Panc1 (cell line): ENCODE data around the gene FES. TPM values are rescaled to one million over a fixed set of nuclear protein-coding genes. Genes with fewer than 3 reads are reported as not detected.
A peak's percentile ranks its signal among the peaks of the same experiment; 100 is the strongest.

Source experiments
- ATAC-seq: fragments of 200-7000 bp; cut with Tn5 transposase; 2 replicates; pipeline ENCODE4 v1.9.1; 2020; ENCODE audit warnings: mild to moderate bottlenecking, moderate library complexity
- BruUV-seq: library from RNA; stranded (reverse); fragments of 400-500 nt; replicated peaks from 2 replicates; lab custom pipeline; 2021; lab: Mats Ljungman, UMichigan
- CTCF ChIA-PET: fragments of 300-600 bp; sonication (Branson Sonifier 250); formaldehyde crosslinking; loops from one replicate; lab custom pipeline; 2022; ENCODE audit warnings: antibody characterized with exemption; lab: Charles Lee
- POLR2A ChIA-PET: fragments of 300-600 bp; sonication (Branson Sonifier 250); formaldehyde crosslinking; loops from one replicate; lab custom pipeline; 2022; ENCODE audit warnings: antibody characterized with exemption; lab: Charles Lee
- DNase-seq: peaks from one replicate; pipeline ENCODE4 v3.0.0-alpha.2; 2010; ENCODE audit warnings: low read depth, low spot score
- H3K27ac ChIP-seq: 2 replicates; pipeline ENCODE4 v1.5.1; 2011; ENCODE audit warnings: mild to moderate bottlenecking, low read length, inconsistent platforms
- H3K27me3 ChIP-seq: fragments of 200-500 bp; sonication (Bioruptor generic); 2 replicates; pipeline ENCODE4 v1.6.0; 2014; ENCODE audit warnings: low read length, inconsistent platforms; ENCODE audit not compliant: control insufficient read depth, insufficient read depth
- H3K36me3 ChIP-seq: fragments of 200-500 bp; sonication (Bioruptor generic); 2 replicates; pipeline ENCODE4 v1.5.1; 2014; ENCODE audit warnings: inconsistent platforms, mild to moderate bottlenecking, low read length, moderate library complexity; ENCODE audit not compliant: control insufficient read depth, insufficient read depth
- H3K4me1 ChIP-seq: 2 replicates; pipeline ENCODE4 v1.5.1; 2011; ENCODE audit warnings: inconsistent platforms, mild to moderate bottlenecking, low read length, moderate library complexity; ENCODE audit not compliant: control insufficient read depth, insufficient read depth
- H3K4me3 ChIP-seq, 2 experiments: 2 replicates each; pipeline ENCODE4 v1.5.1; 2011 to 2012; ENCODE audit warnings: low read depth in 2 of 2, low read length in 2 of 2, mild to moderate bottlenecking in 2 of 2, inconsistent platforms in 1 of 2, moderate library complexity in 1 of 2
- H3K9me3 ChIP-seq: fragments of 200-500 bp; sonication (Bioruptor generic); 2 replicates; pipeline ENCODE4 v1.5.1; 2014; ENCODE audit warnings: low read depth, mild to moderate bottlenecking, inconsistent platforms, low read length, moderate library complexity; ENCODE audit not compliant: control insufficient read depth, insufficient read depth
- POLR2AphosphoS5 ChIP-seq: IDR thresholded peaks from 2 replicates; pipeline ENCODE4 v1.6.1; 2012; ENCODE audit warnings: mild to moderate bottlenecking, low read depth, low read length, moderate library complexity
- SIN3A ChIP-seq: IDR thresholded peaks from 2 replicates; pipeline ENCODE4 v1.6.1; 2012; ENCODE audit warnings: low read depth, mild to moderate bottlenecking, low read length, moderate library complexity, borderline replicate concordance; ENCODE audit not compliant: insufficient read depth
- TCF7L2 ChIP-seq: IDR thresholded peaks from 2 replicates; pipeline ENCODE4 v1.6.1; 2011; ENCODE audit warnings: mild to moderate bottlenecking, low read depth, low read length, inconsistent platforms
- in situ Hi-C: cut with HindIII; loops from 2 replicates; pipeline ENCODE4 v1.10.0; 2016; ENCODE audit warnings: low sequenced_read_pairs, low pct_unique_long_range_greater_than_20kb
- intact Hi-C: fragments of 100-400 bp; cut with micrococcal nuclease; formaldehyde crosslinking; loops from one replicate; pipeline ENCODE4 v1.10.0; 2022; ENCODE audit not compliant: unreplicated experiment
- total RNA-seq: library from RNA; stranded (reverse); gene quantifications from one replicate; pipeline ENCODE4 v1.2.1, GENCODE V29; 2021; ENCODE audit not compliant: unreplicated experiment
- TF ChIP-seq, protein P1 (sequence below): fragments of 450-650 bp; IDR thresholded peaks from 2 replicates; pipeline ENCODE4 v1.5.1; 2017; ENCODE audit warnings: mild to moderate bottlenecking
- TF ChIP-seq, protein P2 (sequence below), 2 experiments: IDR thresholded peaks; 2 replicates each; pipeline ENCODE4 v1.6.1; 2011 to 2012; ENCODE audit warnings: low read depth in 2 of 2, control low read depth in 1 of 2, low read length in 1 of 2, mild to moderate bottlenecking in 1 of 2, moderate library complexity in 1 of 2; ENCODE audit not compliant: insufficient read depth in 1 of 2

FES gene
- total RNA-seq, 1 experiment from 2014 or later: 0.64 TPM

- no peak for ATAC-seq
- CTCF ChIA-PET: interaction anchor here (0.6 to 3.1 kb wide), 14 partner anchors 9 to 936 kb away, joined by 3 to 16 read pairs (median 4); partner anchors contain the start of genes BLM and MAN2A2
- H3K36me3 ChIP-seq: peaks cover 2% of the 10 kb centered on the region; the same call in 1 of the 2 replicates
- POLR2A ChIA-PET: no interaction called here
- intact Hi-C loops (no loop called here), in situ Hi-C loops (no loop called here)
- no peaks in the 10 kb centered on the region for H3K27me3 ChIP-seq
- H3K4me1 ChIP-seq: peaks cover 28% of the 10 kb centered on the region
- no peak for DNase-seq
- BruUV-seq: no TSS peak
- H3K27ac ChIP-seq: peak overlapping the region; percentile 99
- H3K4me3 ChIP-seq: peak overlapping the region; percentile 76 to 78
- TF ChIP-seq, protein P1, sequence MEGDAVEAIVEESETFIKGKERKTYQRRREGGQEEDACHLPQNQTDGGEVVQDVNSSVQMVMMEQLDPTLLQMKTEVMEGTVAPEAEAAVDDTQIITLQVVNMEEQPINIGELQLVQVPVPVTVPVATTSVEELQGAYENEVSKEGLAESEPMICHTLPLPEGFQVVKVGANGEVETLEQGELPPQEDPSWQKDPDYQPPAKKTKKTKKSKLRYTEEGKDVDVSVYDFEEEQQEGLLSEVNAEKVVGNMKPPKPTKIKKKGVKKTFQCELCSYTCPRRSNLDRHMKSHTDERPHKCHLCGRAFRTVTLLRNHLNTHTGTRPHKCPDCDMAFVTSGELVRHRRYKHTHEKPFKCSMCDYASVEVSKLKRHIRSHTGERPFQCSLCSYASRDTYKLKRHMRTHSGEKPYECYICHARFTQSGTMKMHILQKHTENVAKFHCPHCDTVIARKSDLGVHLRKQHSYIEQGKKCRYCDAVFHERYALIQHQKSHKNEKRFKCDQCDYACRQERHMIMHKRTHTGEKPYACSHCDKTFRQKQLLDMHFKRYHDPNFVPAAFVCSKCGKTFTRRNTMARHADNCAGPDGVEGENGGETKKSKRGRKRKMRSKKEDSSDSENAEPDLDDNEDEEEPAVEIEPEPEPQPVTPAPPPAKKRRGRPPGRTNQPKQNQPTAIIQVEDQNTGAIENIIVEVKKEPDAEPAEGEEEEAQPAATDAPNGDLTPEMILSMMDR: 0 out of 2 replicates have a peak, but pooled peaks have one; percentile 60
- TF ChIP-seq SIN3A: no peak
- TF ChIP-seq, protein P2, sequence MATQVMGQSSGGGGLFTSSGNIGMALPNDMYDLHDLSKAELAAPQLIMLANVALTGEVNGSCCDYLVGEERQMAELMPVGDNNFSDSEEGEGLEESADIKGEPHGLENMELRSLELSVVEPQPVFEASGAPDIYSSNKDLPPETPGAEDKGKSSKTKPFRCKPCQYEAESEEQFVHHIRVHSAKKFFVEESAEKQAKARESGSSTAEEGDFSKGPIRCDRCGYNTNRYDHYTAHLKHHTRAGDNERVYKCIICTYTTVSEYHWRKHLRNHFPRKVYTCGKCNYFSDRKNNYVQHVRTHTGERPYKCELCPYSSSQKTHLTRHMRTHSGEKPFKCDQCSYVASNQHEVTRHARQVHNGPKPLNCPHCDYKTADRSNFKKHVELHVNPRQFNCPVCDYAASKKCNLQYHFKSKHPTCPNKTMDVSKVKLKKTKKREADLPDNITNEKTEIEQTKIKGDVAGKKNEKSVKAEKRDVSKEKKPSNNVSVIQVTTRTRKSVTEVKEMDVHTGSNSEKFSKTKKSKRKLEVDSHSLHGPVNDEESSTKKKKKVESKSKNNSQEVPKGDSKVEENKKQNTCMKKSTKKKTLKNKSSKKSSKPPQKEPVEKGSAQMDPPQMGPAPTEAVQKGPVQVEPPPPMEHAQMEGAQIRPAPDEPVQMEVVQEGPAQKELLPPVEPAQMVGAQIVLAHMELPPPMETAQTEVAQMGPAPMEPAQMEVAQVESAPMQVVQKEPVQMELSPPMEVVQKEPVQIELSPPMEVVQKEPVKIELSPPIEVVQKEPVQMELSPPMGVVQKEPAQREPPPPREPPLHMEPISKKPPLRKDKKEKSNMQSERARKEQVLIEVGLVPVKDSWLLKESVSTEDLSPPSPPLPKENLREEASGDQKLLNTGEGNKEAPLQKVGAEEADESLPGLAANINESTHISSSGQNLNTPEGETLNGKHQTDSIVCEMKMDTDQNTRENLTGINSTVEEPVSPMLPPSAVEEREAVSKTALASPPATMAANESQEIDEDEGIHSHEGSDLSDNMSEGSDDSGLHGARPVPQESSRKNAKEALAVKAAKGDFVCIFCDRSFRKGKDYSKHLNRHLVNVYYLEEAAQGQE (IDR thresholded peaks at IDR 0.05; ENCODE audit: insufficient read depth in 1 of 2, low read depth in 2 of 2, low read length in 1 of 2): no peak
- TF ChIP-seq TCF7L2: no peak
- no peaks in the 10 kb centered on the region for H3K9me3 ChIP-seq
Observed at GRCh38 chr15:90931575-90931827, 47.2 kb downstream of the FES start.

- intact Hi-C loops: no loop called here
- peak within 1 kb of the TSS; percentile 76 to 78 for H3K4me3 ChIP-seq
- TF ChIP-seq SIN3A (0 out of 2 replicates have a peak, but pooled peaks have one; percentile 51), TCF7L2 (no peak), POLR2AphosphoS5 (no peak; the same call in 1 of the 2 replicates)
- TF ChIP-seq, protein P2 (IDR thresholded peaks at IDR 0.05; ENCODE audit: insufficient read depth in 1 of 2, low read depth in 2 of 2, low read length in 1 of 2): peak in 1 of 2 experiments; percentile 63; a peak in 1 of 4 replicates
- TF ChIP-seq, protein P1: peak; percentile 94
- no TSS peak for BruUV-seq
- DNase-seq (no peak), ATAC-seq (peak; percentile 75)
- POLR2A ChIA-PET: interaction anchor here (0.5 to 0.6 kb wide), 2 partner anchors 16 to 418 kb away, joined by 3 to 4 read pairs; no protein-coding TSS in a partner anchor
- H3K9me3 ChIP-seq: no peaks in the 10 kb centered on the region
- CTCF ChIA-PET: interaction anchor here (0.5 to 3.1 kb wide), 15 partner anchors 8 to 389 kb away, joined by 3 to 16 read pairs (median 4); partner anchors contain the start of gene MAN2A2
- H3K4me1 ChIP-seq: peaks cover 29% of the 10 kb centered on the region
- peak within 1 kb of the TSS; percentile 99 for H3K27ac ChIP-seq
- H3K27me3 ChIP-seq: no peaks in the 10 kb centered on the region
- in situ Hi-C loops: no loop called here
- H3K36me3 ChIP-seq: peaks cover 2% of the 10 kb centered on the region; the same call in 1 of the 2 replicates
Observed at GRCh38 chr15:90931828-90932659, 47.7 kb downstream of the FES start, which contains the start of gene HDDC3. Gene HDDC3 (minus strand): TSS chr15:90932549. CDS start chr15:90932540, 9 bp downstream.
